Activated T-helper 2 cell treated with anti-CD3 and anti-CD28 coated beads, Interferon-gamma antibody, Interleukin-2, Interleukin-4, amounts not matched to agents 10 μg/mL and 5 μg/mL and 100 μg/mL, durations not matched to agents 14 hours and 24 hours and 36 hours (primary cell): ENCODE data around the gene CADM3. TPM values are rescaled to one million over a fixed set of nuclear protein-coding genes. Genes with fewer than 3 reads are reported as not detected.

Source experiments
- DNase-seq: peaks from one replicate; pipeline ENCODE4 v3.0.0; 2021; ENCODE audit warnings: low spot score
- H3K27ac Mint-ChIP-seq: one replicate; pipeline ENCODE4 v1.8.0; 2021; ENCODE audit warnings: mixed read lengths
- H3K27me3 Mint-ChIP-seq: one replicate; pipeline ENCODE4 v1.8.0; 2021; ENCODE audit warnings: low read depth, mixed read lengths
- H3K36me3 Mint-ChIP-seq: one replicate; pipeline ENCODE4 v1.8.0; 2021; ENCODE audit warnings: low read depth, mixed read lengths
- H3K4me1 Mint-ChIP-seq: one replicate; pipeline ENCODE4 v1.8.0; 2021; ENCODE audit warnings: low read depth, mixed read lengths
- H3K4me3 Mint-ChIP-seq: one replicate; pipeline ENCODE4 v1.8.0; 2021; ENCODE audit warnings: low read depth, mild to moderate bottlenecking, moderate library complexity, mixed read lengths
- H3K9me3 Mint-ChIP-seq: one replicate; pipeline ENCODE4 v1.8.0; 2021; ENCODE audit warnings: mixed read lengths
- intact Hi-C: fragments of 100-400 bp; cut with micrococcal nuclease; formaldehyde crosslinking; loops from one replicate; pipeline ENCODE4 v1.15.1; 2023
- total RNA-seq: library from RNA; stranded (reverse); gene quantifications from 2 replicates; pipeline ENCODE4 v1.2.3, GENCODE V29; 2022

Gene CADM3
- total RNA-seq, 1 donor from 2014 or later, result not detected

GRCh38 chr1:159201642-159202041, 30.2 kb downstream of the CADM3 start:
- no peaks in the 10 kb centered on the region for H3K36me3 Mint-ChIP-seq
- H3K4me3 Mint-ChIP-seq, result no peak overlapping the region
- H3K4me1 Mint-ChIP-seq, result no peaks in the 10 kb centered on the region
- intact Hi-C loops, result no loop called here
- no peak for DNase-seq
- no peak overlapping the region for H3K27ac Mint-ChIP-seq
- H3K9me3 Mint-ChIP-seq, result no peaks in the 10 kb centered on the region
- H3K27me3 Mint-ChIP-seq, result peaks cover 25% of the 10 kb centered on the region

- peaks cover 2% of the 10 kb centered on the region for H3K4me1 Mint-ChIP-seq
- no peaks in the 10 kb centered on the region for H3K9me3 Mint-ChIP-seq
- H3K4me3 Mint-ChIP-seq, result no peak overlapping the region
- intact Hi-C loops, result no loop called here
- no peak overlapping the region for H3K27ac Mint-ChIP-seq
- DNase-seq, result no peak
- peaks cover 35% of the 10 kb centered on the region for H3K27me3 Mint-ChIP-seq
- no peaks in the 10 kb centered on the region for H3K36me3 Mint-ChIP-seq
Measured at GRCh38 chr1:159203610-159204009, 32.2 kb downstream of the CADM3 start.

- H3K27me3 Mint-ChIP-seq, result peaks cover 36% of the 10 kb centered on the region
- peaks cover 2% of the 10 kb centered on the region for H3K4me1 Mint-ChIP-seq
- DNase-seq, result no peak
- no peaks in the 10 kb centered on the region for H3K9me3 Mint-ChIP-seq
- intact Hi-C loops, result no loop called here
- H3K4me3 Mint-ChIP-seq, result no peak within 1 kb of the TSS
- no peak within 1 kb of the TSS for H3K27ac Mint-ChIP-seq
- no peaks in the 10 kb centered on the region for H3K36me3 Mint-ChIP-seq
Measured at GRCh38 chr1:159204161-159205141, 33.0 kb downstream of the CADM3 start, which contains the start of gene ACKR1. Gene ACKR1 (plus strand): TSS chr1:159204875. CDS start chr1:159204960, 85 bp downstream.

DNA sequence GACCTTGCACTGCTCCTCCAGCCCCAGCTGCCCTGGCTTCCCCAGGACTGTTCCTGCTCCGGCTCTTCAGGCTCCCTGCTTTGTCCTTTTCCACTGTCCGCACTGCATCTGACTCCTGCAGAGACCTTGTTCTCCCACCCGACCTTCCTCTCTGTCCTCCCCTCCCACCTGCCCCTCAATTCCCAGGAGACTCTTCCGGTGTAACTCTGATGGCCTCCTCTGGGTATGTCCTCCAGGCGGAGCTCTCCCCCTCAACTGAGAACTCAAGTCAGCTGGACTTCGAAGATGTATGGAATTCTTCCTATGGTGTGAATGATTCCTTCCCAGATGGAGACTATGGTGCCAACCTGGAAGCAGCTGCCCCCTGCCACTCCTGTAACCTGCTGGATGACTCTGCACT, 33.8 kb downstream of the CADM3 start:
- Mint-ChIP-seq H3K4me1 (peaks cover 2% of the 10 kb centered on the region), H3K9me3 (no peaks in the 10 kb centered on the region), H3K36me3 (no peaks in the 10 kb centered on the region), H3K27me3 (peaks cover 32% of the 10 kb centered on the region), H3K4me3 (no peak overlapping the region), H3K27ac (no peak overlapping the region)
- DNase-seq, result no peak
- intact Hi-C loops, result no loop called here

DNA sequence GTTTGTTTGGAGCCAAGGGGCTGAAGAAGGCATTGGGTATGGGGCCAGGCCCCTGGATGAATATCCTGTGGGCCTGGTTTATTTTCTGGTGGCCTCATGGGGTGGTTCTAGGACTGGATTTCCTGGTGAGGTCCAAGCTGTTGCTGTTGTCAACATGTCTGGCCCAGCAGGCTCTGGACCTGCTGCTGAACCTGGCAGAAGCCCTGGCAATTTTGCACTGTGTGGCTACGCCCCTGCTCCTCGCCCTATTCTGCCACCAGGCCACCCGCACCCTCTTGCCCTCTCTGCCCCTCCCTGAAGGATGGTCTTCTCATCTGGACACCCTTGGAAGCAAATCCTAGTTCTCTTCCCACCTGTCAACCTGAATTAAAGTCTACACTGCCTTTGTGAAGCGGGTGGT, 34.7 kb downstream of the CADM3 start:
- no peak overlapping the region for H3K4me3 Mint-ChIP-seq
- intact Hi-C loops, result no loop called here
- peaks cover 2% of the 10 kb centered on the region for H3K4me1 Mint-ChIP-seq
- no peaks in the 10 kb centered on the region for H3K36me3 Mint-ChIP-seq
- H3K9me3 Mint-ChIP-seq, result no peaks in the 10 kb centered on the region
- H3K27me3 Mint-ChIP-seq, result peaks cover 27% of the 10 kb centered on the region
- no peak for DNase-seq
- no peak overlapping the region for H3K27ac Mint-ChIP-seq

DNA sequence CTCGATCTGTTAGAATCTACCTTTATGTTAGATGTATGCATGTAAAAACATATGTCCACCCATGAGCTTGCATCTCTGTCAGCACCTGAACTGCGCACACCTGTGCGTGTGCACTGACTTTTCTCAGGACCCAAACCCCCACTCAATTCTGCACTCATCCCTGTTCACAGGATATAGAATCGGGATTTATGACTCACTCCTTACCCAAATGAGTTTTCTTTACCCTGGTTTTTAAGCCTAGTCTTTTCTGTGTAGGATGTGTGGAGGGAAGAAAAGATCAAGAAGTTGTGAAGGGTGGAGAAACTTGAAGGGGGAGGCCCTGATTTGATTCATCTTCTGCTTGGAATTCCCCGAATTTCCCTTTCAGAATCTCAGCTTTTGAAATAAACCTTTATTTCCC, 35.7 kb downstream of the CADM3 start:
- no peaks in the 10 kb centered on the region for H3K36me3 Mint-ChIP-seq
- H3K9me3 Mint-ChIP-seq, result no peaks in the 10 kb centered on the region
- intact Hi-C loops, result no loop called here
- peaks cover 22% of the 10 kb centered on the region for H3K27me3 Mint-ChIP-seq
- no peak overlapping the region for H3K27ac Mint-ChIP-seq
- no peak for DNase-seq
- H3K4me1 Mint-ChIP-seq, result peaks cover 2% of the 10 kb centered on the region
- H3K4me3 Mint-ChIP-seq, result no peak overlapping the region

DNA sequence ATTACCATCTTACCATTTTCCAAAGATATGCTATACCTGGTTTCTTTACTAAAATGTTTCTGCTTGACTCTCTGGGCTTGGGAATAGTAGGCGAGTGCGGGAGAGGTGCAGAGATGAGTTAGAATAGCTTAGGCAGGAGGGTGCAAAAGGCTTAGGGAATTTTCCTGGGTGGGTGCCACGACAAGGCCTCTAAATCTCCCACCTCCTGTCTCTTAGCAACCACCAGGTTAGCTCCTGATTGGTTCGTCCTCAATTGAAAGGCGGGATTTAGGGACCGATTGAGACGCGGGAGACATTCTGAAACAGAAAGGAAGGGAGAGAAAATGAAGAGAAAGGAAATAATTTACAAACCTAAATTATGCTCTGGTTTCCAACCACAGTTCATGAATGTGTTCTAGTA, 36.4 kb downstream of the CADM3 start:
- no peaks in the 10 kb centered on the region for H3K9me3 Mint-ChIP-seq
- H3K4me3 Mint-ChIP-seq, result no peak overlapping the region
- peaks cover 2% of the 10 kb centered on the region for H3K4me1 Mint-ChIP-seq
- no peak for DNase-seq
- no peaks in the 10 kb centered on the region for H3K36me3 Mint-ChIP-seq
- no peak overlapping the region for H3K27ac Mint-ChIP-seq
- intact Hi-C loops, result no loop called here
- peaks cover 22% of the 10 kb centered on the region for H3K27me3 Mint-ChIP-seq

DNA sequence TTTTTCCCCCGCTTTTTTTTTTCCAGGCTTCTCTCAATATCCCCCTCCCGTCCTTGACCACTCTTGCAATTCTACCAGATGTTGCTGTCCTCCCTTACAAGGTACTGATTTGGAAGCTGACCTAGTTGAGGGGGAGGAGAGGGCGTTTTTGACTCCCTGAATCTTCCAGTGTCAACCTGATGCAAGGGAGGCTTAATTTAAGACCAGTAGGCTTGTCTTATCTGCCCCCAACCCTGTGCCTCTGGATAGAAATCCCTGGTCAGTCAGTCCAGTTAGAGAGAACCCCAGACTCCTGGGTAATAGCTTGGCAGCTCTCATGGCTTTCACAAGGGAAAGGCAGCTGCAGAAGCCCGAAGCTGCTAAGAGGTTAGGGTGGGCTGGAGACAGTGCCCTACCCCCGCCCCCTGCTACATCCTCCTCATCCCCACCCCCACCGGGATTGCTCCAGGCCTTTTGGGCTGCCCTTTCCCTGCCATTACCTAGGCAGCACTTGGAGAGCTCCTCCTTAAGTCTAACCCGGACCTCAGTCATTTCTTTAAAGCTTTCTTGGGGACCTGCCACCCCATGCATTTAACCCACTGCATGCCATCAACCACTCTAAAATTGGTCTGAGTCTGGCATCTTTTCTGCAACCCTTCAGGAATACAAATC, 36.9 kb downstream of the CADM3 start:
- intact Hi-C loops, result no loop called here
- Mint-ChIP-seq H3K27me3 (peaks cover 24% of the 10 kb centered on the region), H3K36me3 (no peaks in the 10 kb centered on the region), H3K9me3 (no peaks in the 10 kb centered on the region), H3K27ac (no peak overlapping the region), H3K4me3 (no peak overlapping the region), H3K4me1 (peaks cover 2% of the 10 kb centered on the region)
- DNase-seq, result no peak

- H3K36me3 Mint-ChIP-seq, result no peaks in the 10 kb centered on the region
- no peaks in the 10 kb centered on the region for H3K9me3 Mint-ChIP-seq
- H3K4me3 Mint-ChIP-seq, result no peak overlapping the region
- H3K27ac Mint-ChIP-seq, result no peak overlapping the region
- H3K4me1 Mint-ChIP-seq, result peaks cover 3% of the 10 kb centered on the region
- H3K27me3 Mint-ChIP-seq, result peaks cover 26% of the 10 kb centered on the region
- intact Hi-C loops, result no loop called here
- no peak for DNase-seq
Measured at GRCh38 chr1:159209061-159209460, 37.6 kb downstream of the CADM3 start.

GRCh38 chr1:159211331-159212136, 40.1 kb downstream of the CADM3 start:
- peak; percentile 18 for DNase-seq
- H3K36me3 Mint-ChIP-seq, result no peaks in the 10 kb centered on the region
- H3K4me3 Mint-ChIP-seq, result no peak overlapping the region
- H3K27ac Mint-ChIP-seq, result no peak overlapping the region
- intact Hi-C loops, result loop anchor here (1.0 to 5.0 kb wide), 2 partner anchors 50 to 79 kb away; no protein-coding TSS in a partner anchor
- H3K4me1 Mint-ChIP-seq, result peaks cover 4% of the 10 kb centered on the region
- peaks cover 25% of the 10 kb centered on the region for H3K27me3 Mint-ChIP-seq
- H3K9me3 Mint-ChIP-seq, result no peaks in the 10 kb centered on the region

GRCh38 chr1:159212596-159212995, 41.2 kb downstream of the CADM3 start:
- peaks cover 21% of the 10 kb centered on the region for H3K27me3 Mint-ChIP-seq
- no peaks in the 10 kb centered on the region for H3K36me3 Mint-ChIP-seq
- intact Hi-C loops, result loop anchor here (5.0 kb wide), 1 partner anchor 80 kb away; no protein-coding TSS in a partner anchor
- peaks cover 1% of the 10 kb centered on the region for H3K4me1 Mint-ChIP-seq
- H3K27ac Mint-ChIP-seq, result no peak overlapping the region
- H3K9me3 Mint-ChIP-seq, result no peaks in the 10 kb centered on the region
- no peak for DNase-seq
- no peak overlapping the region for H3K4me3 Mint-ChIP-seq

GRCh38 chr1:159214149-159214760, 42.8 kb downstream of the CADM3 start:
- Mint-ChIP-seq H3K4me3 (no peak overlapping the region), H3K4me1 (peaks cover 1% of the 10 kb centered on the region), H3K27ac (no peak overlapping the region), H3K9me3 (no peaks in the 10 kb centered on the region), H3K27me3 (peaks cover 11% of the 10 kb centered on the region), H3K36me3 (no peaks in the 10 kb centered on the region)
- intact Hi-C loops, result loop anchor here (5.0 kb wide), 1 partner anchor 82 kb away; no protein-coding TSS in a partner anchor
- no peak for DNase-seq
